ENCODE measurements around the gene DELE1. TPM values are rescaled to one million over a fixed set of nuclear protein-coding genes. Genes with fewer than 3 reads are reported as not detected.

DELE1 gene
- total RNA-seq, 1 experiment from 2014 or later: 81.5 TPM

- no peak for TF ChIP-seq RORB (CRISPR knock-in tag; IDR thresholded peaks at IDR 0.05)
- TF ChIP-seq CDX4 (CRISPR knock-in tag; IDR thresholded peaks at IDR 0.05; ENCODE audit: borderline replicate concordance): no peak
- TF ChIP-seq, protein P1, sequence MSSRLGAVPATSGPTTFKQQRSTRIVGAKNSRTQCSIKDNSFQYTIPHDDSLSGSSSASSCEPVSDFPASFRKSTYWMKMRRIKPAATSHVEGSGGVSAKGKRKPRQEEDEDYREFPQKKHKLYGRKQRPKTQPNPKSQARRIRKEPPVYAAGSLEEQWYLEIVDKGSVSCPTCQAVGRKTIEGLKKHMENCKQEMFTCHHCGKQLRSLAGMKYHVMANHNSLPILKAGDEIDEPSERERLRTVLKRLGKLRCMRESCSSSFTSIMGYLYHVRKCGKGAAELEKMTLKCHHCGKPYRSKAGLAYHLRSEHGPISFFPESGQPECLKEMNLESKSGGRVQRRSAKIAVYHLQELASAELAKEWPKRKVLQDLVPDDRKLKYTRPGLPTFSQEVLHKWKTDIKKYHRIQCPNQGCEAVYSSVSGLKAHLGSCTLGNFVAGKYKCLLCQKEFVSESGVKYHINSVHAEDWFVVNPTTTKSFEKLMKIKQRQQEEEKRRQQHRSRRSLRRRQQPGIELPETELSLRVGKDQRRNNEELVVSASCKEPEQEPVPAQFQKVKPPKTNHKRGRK (CRISPR knock-in tag; IDR thresholded peaks at IDR 0.05; ENCODE audit: borderline replicate concordance): no peak
- TF ChIP-seq ZNF138 (CRISPR knock-in tag; conservative IDR thresholded peaks at IDR 0.05): no peak
- TF ChIP-seq ELF4 (CRISPR knock-in tag; IDR thresholded peaks at IDR 0.05; ENCODE audit: low read depth): no peak; the same call in 1 of the 2 replicates
- no peak for TF ChIP-seq EMX1 (CRISPR knock-in tag; IDR thresholded peaks at IDR 0.05)
- TF ChIP-seq ESRRA (CRISPR knock-in tag; IDR thresholded peaks at IDR 0.05; ENCODE audit: borderline replicate concordance): no peak
- TF ChIP-seq CREB1 (CRISPR knock-in tag; IDR thresholded peaks at IDR 0.05): 0 out of 2 replicates have a peak, but pooled peaks have one; percentile 45
- TF ChIP-seq SOX15 (CRISPR knock-in tag; IDR thresholded peaks at IDR 0.05): no peak
- no peak for TF ChIP-seq TCF7 (CRISPR knock-in tag; IDR thresholded peaks at IDR 0.05; ENCODE audit: low read depth)
- no peak for TF ChIP-seq PRRX2 (CRISPR knock-in tag; IDR thresholded peaks at IDR 0.05)
- TF ChIP-seq ATF3 (CRISPR knock-in tag; conservative IDR thresholded peaks at IDR 0.05): no peak
- no peak for TF ChIP-seq RELA (CRISPR knock-in tag; IDR thresholded peaks at IDR 0.05; ENCODE audit: borderline replicate concordance)
- TF ChIP-seq, protein P2, sequence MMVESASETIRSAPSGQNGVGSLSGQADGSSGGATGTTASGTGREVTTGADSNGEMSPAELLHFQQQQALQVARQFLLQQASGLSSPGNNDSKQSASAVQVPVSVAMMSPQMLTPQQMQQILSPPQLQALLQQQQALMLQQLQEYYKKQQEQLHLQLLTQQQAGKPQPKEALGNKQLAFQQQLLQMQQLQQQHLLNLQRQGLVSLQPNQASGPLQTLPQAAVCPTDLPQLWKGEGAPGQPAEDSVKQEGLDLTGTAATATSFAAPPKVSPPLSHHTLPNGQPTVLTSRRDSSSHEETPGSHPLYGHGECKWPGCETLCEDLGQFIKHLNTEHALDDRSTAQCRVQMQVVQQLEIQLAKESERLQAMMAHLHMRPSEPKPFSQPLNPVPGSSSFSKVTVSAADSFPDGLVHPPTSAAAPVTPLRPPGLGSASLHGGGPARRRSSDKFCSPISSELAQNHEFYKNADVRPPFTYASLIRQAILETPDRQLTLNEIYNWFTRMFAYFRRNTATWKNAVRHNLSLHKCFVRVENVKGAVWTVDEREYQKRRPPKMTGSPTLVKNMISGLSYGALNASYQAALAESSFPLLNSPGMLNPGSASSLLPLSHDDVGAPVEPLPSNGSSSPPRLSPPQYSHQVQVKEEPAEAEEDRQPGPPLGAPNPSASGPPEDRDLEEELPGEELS (CRISPR knock-in tag; IDR thresholded peaks at IDR 0.05): peak; percentile 91; the same call in 1 of the 2 replicates
- TF ChIP-seq HMGA2 (CRISPR knock-in tag; IDR thresholded peaks at IDR 0.05): no peak
- TF ChIP-seq, protein P3, sequence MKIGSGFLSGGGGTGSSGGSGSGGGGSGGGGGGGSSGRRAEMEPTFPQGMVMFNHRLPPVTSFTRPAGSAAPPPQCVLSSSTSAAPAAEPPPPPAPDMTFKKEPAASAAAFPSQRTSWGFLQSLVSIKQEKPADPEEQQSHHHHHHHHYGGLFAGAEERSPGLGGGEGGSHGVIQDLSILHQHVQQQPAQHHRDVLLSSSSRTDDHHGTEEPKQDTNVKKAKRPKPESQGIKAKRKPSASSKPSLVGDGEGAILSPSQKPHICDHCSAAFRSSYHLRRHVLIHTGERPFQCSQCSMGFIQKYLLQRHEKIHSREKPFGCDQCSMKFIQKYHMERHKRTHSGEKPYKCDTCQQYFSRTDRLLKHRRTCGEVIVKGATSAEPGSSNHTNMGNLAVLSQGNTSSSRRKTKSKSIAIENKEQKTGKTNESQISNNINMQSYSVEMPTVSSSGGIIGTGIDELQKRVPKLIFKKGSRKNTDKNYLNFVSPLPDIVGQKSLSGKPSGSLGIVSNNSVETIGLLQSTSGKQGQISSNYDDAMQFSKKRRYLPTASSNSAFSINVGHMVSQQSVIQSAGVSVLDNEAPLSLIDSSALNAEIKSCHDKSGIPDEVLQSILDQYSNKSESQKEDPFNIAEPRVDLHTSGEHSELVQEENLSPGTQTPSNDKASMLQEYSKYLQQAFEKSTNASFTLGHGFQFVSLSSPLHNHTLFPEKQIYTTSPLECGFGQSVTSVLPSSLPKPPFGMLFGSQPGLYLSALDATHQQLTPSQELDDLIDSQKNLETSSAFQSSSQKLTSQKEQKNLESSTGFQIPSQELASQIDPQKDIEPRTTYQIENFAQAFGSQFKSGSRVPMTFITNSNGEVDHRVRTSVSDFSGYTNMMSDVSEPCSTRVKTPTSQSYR (CRISPR knock-in tag; IDR thresholded peaks at IDR 0.05): peak; percentile 84; the same call in 1 of the 2 replicates
- no peak for TF ChIP-seq ZNF219 (CRISPR knock-in tag; IDR thresholded peaks at IDR 0.05; ENCODE audit: borderline replicate concordance)
- TF ChIP-seq, protein P4, sequence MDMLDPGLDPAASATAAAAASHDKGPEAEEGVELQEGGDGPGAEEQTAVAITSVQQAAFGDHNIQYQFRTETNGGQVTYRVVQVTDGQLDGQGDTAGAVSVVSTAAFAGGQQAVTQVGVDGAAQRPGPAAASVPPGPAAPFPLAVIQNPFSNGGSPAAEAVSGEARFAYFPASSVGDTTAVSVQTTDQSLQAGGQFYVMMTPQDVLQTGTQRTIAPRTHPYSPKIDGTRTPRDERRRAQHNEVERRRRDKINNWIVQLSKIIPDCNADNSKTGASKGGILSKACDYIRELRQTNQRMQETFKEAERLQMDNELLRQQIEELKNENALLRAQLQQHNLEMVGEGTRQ (CRISPR knock-in tag; IDR thresholded peaks at IDR 0.05): no peak
- peak; percentile 56; the same call in 1 of the 2 replicates for TF ChIP-seq ATF1 (CRISPR knock-in tag; IDR thresholded peaks at IDR 0.05)
- TF ChIP-seq, protein P5, sequence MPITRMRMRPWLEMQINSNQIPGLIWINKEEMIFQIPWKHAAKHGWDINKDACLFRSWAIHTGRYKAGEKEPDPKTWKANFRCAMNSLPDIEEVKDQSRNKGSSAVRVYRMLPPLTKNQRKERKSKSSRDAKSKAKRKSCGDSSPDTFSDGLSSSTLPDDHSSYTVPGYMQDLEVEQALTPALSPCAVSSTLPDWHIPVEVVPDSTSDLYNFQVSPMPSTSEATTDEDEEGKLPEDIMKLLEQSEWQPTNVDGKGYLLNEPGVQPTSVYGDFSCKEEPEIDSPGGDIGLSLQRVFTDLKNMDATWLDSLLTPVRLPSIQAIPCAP (CRISPR knock-in tag; IDR thresholded peaks at IDR 0.05): 0 out of 2 replicates have a peak, but pooled peaks have one; percentile 69
These were observed at the start of gene DELE1 (continued) for GRCh38 chr5:141923448-141924313.
